Neural progenitor cell (in vitro differentiated cells): ENCODE measurements around the gene IGSF8.
"Not testable (repeated sequence)": the region's sequence is repeated elsewhere in the genome, so short reads cannot be mapped to it uniquely, and the experiment has no call there.

Source experiments
- EZH2 ChIP-seq: fragments of 200-600 bp; sonication (generic); IDR thresholded peaks from 2 replicates; pipeline ENCODE4 v1.6.1; 2017; ENCODE audit warnings: antibody characterized with exemption, mild to moderate bottlenecking, moderate library complexity
- EZH2phosphoT487 ChIP-seq: fragments of 200-600 bp; sonication (generic); IDR thresholded peaks from 2 replicates; pipeline ENCODE4 v1.6.1; 2017; ENCODE audit warnings: antibody characterized with exemption
- TF ChIP-seq, protein P1 (sequence below): fragments of 200-600 bp; sonication (generic); IDR thresholded peaks from 2 replicates; pipeline ENCODE4 v1.5.1; 2017; ENCODE audit warnings: antibody characterized with exemption, mild to moderate bottlenecking

DNA sequence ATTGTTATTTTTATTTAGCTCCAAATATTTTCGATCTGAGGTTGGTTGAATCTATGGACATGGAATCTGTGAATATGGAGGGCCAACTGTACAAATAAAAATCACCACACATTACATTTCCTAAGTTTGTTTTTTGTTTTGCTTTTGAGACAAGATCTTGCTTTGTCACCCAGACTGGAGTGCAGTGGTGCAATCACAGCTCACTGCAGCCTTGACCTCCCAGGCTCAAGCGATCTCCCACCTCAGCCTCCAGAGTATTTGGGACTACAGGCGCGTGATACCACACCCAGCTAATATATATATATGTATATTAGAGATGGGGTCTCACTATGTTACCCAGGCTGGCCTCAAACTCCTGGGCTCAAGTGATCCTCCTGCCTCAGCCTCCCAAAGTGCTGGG, 27.9 kb upstream of the IGSF8 start:
- TF ChIP-seq, protein P1, sequence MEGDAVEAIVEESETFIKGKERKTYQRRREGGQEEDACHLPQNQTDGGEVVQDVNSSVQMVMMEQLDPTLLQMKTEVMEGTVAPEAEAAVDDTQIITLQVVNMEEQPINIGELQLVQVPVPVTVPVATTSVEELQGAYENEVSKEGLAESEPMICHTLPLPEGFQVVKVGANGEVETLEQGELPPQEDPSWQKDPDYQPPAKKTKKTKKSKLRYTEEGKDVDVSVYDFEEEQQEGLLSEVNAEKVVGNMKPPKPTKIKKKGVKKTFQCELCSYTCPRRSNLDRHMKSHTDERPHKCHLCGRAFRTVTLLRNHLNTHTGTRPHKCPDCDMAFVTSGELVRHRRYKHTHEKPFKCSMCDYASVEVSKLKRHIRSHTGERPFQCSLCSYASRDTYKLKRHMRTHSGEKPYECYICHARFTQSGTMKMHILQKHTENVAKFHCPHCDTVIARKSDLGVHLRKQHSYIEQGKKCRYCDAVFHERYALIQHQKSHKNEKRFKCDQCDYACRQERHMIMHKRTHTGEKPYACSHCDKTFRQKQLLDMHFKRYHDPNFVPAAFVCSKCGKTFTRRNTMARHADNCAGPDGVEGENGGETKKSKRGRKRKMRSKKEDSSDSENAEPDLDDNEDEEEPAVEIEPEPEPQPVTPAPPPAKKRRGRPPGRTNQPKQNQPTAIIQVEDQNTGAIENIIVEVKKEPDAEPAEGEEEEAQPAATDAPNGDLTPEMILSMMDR: not testable (repeated sequence)
- not testable (repeated sequence) for TF ChIP-seq EZH2, EZH2phosphoT487
